GM12874 (cell line): ENCODE data around the gene ZNF646.

Experiments
- TF ChIP-seq, protein P1 (sequence below): IDR thresholded peaks from 2 replicates; pipeline ENCODE4 v1.5.1; 2011; ENCODE audit warnings: low read depth, mild to moderate bottlenecking, control low read depth, low read length, moderate library complexity; ENCODE audit not compliant: insufficient read depth

Gene ZNF646

GRCh38 chr16:31077592-31078396 is 3.6 kb downstream of the ZNF646 start:
- TF ChIP-seq, protein P1, sequence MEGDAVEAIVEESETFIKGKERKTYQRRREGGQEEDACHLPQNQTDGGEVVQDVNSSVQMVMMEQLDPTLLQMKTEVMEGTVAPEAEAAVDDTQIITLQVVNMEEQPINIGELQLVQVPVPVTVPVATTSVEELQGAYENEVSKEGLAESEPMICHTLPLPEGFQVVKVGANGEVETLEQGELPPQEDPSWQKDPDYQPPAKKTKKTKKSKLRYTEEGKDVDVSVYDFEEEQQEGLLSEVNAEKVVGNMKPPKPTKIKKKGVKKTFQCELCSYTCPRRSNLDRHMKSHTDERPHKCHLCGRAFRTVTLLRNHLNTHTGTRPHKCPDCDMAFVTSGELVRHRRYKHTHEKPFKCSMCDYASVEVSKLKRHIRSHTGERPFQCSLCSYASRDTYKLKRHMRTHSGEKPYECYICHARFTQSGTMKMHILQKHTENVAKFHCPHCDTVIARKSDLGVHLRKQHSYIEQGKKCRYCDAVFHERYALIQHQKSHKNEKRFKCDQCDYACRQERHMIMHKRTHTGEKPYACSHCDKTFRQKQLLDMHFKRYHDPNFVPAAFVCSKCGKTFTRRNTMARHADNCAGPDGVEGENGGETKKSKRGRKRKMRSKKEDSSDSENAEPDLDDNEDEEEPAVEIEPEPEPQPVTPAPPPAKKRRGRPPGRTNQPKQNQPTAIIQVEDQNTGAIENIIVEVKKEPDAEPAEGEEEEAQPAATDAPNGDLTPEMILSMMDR, result no peak

DNA sequence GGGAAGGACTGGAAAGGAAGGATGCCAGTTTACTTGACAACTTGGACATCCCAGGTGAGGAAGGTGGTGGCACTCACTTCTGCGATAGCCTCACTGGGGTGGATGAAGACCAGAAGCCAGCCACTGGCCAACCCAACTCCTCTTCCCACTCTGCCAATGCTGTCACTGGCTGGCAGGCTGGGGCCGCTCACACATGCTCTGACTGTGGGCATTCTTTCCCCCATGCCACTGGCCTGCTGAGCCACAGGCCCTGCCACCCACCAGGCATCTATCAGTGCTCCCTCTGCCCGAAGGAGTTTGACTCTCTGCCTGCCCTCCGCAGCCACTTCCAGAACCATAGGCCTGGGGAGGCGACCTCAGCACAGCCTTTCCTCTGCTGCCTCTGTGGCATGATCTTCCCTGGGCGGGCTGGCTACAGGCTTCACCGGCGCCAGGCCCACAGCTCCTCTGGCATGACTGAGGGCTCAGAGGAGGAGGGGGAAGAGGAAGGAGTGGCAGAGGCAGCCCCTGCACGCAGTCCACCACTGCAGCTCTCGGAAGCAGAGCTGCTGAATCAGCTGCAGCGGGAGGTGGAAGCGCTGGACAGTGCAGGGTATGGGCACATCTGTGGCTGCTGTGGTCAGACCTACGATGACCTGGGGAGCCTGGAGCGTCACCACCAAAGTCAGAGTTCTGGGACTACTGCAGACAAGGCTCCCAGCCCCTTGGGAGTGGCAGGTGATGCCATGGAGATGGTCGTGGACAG is 4.5 kb downstream of the ZNF646 start:
- TF ChIP-seq, protein P1, result no peak

DNA sequence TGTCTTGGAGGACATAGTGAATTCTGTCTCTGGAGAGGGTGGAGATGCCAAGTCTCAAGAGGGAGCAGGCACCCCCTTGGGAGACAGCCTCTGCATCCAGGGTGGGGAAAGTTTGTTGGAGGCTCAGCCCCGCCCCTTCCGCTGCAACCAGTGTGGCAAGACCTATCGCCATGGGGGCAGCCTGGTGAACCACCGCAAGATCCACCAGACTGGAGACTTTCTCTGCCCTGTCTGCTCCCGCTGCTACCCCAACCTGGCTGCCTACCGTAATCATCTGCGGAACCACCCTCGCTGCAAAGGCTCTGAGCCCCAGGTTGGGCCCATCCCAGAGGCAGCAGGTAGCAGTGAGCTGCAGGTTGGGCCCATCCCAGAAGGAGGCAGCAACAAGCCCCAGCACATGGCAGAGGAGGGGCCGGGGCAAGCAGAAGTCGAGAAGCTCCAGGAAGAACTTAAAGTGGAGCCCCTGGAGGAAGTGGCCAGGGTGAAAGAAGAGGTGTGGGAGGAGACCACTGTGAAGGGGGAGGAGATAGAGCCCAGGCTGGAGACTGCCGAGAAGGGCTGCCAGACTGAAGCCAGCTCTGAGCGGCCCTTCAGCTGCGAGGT is 5.2 kb downstream of the ZNF646 start:
- TF ChIP-seq, protein P1, result no peak

DNA sequence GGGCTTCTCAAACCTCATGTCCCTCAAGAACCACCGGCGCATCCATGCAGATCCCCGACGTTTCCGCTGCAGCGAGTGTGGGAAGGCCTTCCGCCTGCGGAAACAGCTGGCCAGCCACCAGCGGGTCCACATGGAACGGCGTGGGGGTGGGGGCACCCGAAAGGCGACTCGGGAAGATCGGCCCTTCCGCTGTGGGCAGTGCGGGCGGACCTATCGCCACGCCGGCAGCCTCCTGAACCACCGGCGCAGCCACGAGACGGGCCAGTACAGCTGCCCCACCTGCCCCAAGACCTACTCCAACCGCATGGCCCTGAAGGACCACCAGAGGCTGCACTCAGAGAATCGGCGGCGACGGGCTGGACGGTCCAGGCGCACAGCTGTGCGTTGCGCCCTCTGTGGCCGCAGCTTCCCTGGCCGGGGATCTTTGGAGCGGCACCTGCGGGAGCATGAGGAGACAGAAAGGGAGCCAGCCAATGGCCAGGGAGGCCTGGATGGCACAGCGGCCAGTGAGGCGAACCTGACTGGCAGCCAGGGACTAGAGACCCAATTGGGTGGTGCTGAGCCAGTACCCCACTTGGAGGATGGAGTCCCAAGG is 5.9 kb downstream of the ZNF646 start:
- TF ChIP-seq, protein P1, result no peak

GRCh38 chr16:31080756-31081419 is 6.7 kb downstream of the ZNF646 start:
- TF ChIP-seq, protein P1, result no peak

DNA sequence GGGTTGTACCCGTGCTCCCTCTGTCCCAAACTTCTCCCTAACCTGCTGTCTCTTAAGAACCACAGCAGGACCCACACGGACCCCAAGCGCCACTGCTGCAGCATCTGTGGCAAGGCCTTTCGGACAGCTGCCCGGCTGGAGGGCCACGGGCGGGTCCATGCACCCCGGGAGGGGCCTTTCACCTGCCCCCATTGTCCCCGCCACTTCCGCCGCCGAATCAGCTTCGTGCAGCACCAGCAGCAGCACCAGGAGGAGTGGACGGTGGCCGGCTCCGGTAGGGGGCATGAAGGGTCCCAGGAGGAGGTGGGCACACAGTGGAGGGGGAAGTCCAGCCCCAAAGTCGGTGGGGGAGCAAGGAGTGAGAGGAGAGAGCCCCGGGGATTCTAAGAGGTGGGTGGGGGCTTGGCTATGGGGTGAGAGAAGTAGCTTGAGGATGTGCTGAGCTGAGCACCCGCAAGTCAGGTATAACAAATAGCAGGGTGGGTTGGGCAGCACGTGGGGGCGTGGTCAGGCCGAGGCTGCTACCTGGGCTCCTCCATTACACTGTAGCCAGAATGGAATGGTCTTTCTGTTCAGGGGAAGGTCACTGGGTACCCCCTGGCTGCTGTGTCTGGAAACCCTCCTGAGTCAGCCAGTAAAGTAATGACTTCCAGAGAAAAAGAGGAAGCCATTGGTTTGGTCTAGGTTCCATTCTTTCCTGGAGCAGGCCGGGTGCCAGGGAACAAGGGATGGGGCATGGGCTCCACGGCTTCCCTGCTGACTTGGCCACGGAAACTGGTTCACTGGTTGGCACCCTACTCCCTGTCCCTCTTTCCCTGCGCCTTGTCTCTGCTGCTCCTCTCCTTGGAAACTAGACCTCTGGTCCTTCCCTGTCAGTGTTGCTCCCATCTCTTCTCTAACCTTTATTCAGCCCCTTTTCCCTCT is 7.5 kb downstream of the ZNF646 start:
- TF ChIP-seq, protein P1, result no peak
